Body of pancreas (tissue), 4 donors: ENCODE measurements around the gene GCSH.

ENCODE experiments used
- POLR2A ChIP-seq, 3 donors: fragments of 450-650 bp; IDR thresholded peaks; one replicate each; pipeline ENCODE4 v1.6.1; 2016; ENCODE audit warnings: antibody characterized with exemption in 3 of 3, mild to moderate bottlenecking in 2 of 3
- TF ChIP-seq, protein P1 (sequence below), 7 experiments: fragments of 450-650 bp in 4 of 7; fragments of 200-600 bp in 3 of 7; sonication (generic) in 3 of 7; IDR thresholded peaks; one replicate each; pipeline ENCODE4 v1.5.1; 2016 to 2019; ENCODE audit warnings: antibody characterized with exemption in 7 of 7

- TF ChIP-seq POLR2A (IDR thresholded peaks at IDR 0.05): no peak
- TF ChIP-seq, protein P1, sequence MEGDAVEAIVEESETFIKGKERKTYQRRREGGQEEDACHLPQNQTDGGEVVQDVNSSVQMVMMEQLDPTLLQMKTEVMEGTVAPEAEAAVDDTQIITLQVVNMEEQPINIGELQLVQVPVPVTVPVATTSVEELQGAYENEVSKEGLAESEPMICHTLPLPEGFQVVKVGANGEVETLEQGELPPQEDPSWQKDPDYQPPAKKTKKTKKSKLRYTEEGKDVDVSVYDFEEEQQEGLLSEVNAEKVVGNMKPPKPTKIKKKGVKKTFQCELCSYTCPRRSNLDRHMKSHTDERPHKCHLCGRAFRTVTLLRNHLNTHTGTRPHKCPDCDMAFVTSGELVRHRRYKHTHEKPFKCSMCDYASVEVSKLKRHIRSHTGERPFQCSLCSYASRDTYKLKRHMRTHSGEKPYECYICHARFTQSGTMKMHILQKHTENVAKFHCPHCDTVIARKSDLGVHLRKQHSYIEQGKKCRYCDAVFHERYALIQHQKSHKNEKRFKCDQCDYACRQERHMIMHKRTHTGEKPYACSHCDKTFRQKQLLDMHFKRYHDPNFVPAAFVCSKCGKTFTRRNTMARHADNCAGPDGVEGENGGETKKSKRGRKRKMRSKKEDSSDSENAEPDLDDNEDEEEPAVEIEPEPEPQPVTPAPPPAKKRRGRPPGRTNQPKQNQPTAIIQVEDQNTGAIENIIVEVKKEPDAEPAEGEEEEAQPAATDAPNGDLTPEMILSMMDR (IDR thresholded peaks at IDR 0.05): no peak
These were observed 29.5 kb downstream of the GCSH start for GRCh38 chr16:81066681-81067080.
